BE2C (cell line): ENCODE data around the gene TMEM128.
"Not testable (repeated sequence)": the region's sequence is repeated elsewhere in the genome, so short reads cannot be mapped to it uniquely, and the experiment has no call there.

Experiments used
- DNase-seq: peaks from one replicate; pipeline ENCODE4 v3.0.0-alpha.2; 2020
- H3K27me3 ChIP-seq: fragments of 250-450 bp; sonication (Bioruptor Pico); 2 replicates; pipeline ENCODE4 v1.5.1; 2020; ENCODE audit warnings: mild to moderate bottlenecking
- H3K36me3 ChIP-seq: fragments of 250-450 bp; sonication (Bioruptor Pico); 2 replicates; pipeline ENCODE4 v1.5.1; 2020; ENCODE audit warnings: mild to moderate bottlenecking
- H3K4me1 ChIP-seq: fragments of 250-450 bp; sonication (Bioruptor Pico); 2 replicates; pipeline ENCODE4 v1.5.1; 2020
- H3K4me3 ChIP-seq: 2 replicates; pipeline ENCODE4 v1.5.1; 2011; ENCODE audit warnings: low read depth, low read length
- H3K9me3 ChIP-seq: fragments of 250-450 bp; sonication (Bioruptor Pico); 2 replicates; pipeline ENCODE4 v1.5.1; 2020
- CTCF ChIP-seq: IDR thresholded peaks from 2 replicates; pipeline ENCODE4 v1.5.1; 2012; ENCODE audit warnings: mild to moderate bottlenecking, low read depth, low read length

The TMEM128 gene

GRCh38 chr4:4260185-4260751 is 12.2 kb upstream of the TMEM128 start:
- TF ChIP-seq CTCF, result peak; percentile 53
- Histone ChIP-seq H3K9me3 (no peaks in the 10 kb centered on the region), H3K4me3 (no peak overlapping the region), H3K27me3 (peaks cover 2% of the 10 kb centered on the region; the same call in 1 of the 2 replicates), H3K36me3 (no peaks in the 10 kb centered on the region), H3K4me1 (no peaks in the 10 kb centered on the region)
- DNase-seq, result no peak

- Histone ChIP-seq H3K36me3 (no peaks in the 10 kb centered on the region), H3K9me3 (no peaks in the 10 kb centered on the region), H3K27me3 (peaks cover 6% of the 10 kb centered on the region; the same call in 1 of the 2 replicates), H3K4me1 (no peaks in the 10 kb centered on the region), H3K4me3 (no peak overlapping the region)
- no peak for DNase-seq
- TF ChIP-seq CTCF, result no peak
These were observed 11.6 kb upstream of the TMEM128 start for GRCh38 chr4:4259484-4260100.

DNA sequence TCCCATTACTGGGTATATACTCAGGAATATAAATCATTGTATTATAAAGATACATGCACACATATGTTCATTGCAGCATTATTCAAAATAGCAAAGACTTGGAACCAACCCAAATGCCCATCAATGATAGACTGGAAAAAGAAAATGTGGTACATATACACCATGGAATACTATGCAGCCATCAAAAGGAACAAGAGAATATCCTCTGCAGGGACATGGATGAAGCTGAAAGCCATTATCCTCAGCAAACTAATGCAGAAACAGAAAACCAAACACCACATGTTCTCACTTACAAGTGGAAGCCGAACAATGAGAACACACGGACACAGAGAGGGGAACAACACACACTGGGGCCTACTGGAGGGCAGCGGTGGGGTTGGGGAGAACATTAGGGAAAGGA is 9.7 kb upstream of the TMEM128 start:
- not testable (repeated sequence) for H3K4me3 ChIP-seq

GRCh38 chr4:4256799-4257198 is 8.8 kb upstream of the TMEM128 start:
- no peak for TF ChIP-seq CTCF
- Histone ChIP-seq H3K4me3 (no peak overlapping the region), H3K4me1 (no peaks in the 10 kb centered on the region), H3K27me3 (peaks cover 6% of the 10 kb centered on the region), H3K9me3 (no peaks in the 10 kb centered on the region), H3K36me3 (no peaks in the 10 kb centered on the region)
- DNase-seq, result no peak

More for the DNA sequence above, 9.7 kb upstream of the TMEM128 start:
- not testable (repeated sequence) for H3K36me3 ChIP-seq, H3K27me3 ChIP-seq, H3K9me3 ChIP-seq, DNase-seq, H3K4me1 ChIP-seq

DNA sequence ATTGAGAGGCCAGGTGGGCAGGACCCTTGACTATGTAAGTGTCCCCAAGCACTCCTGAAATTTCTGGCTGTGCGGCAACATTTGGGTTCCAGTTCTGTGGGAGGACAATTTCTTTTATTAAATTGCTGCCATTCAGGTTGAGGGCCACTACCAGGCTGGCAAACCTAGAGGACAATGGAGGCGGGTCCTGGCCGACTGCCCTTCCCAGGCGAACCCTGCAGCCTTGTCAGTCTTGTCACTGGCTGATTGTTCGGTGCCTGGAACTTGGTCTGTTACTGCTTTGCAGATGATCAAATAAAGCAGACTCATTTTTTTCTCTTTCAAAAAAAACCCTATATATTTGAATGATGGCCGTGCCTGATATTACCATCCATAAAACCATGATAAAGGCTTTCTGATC is 6.6 kb upstream of the TMEM128 start:
- Histone ChIP-seq H3K4me1 (no peaks in the 10 kb centered on the region), H3K36me3 (no peaks in the 10 kb centered on the region), H3K27me3 (peaks cover 6% of the 10 kb centered on the region), H3K9me3 (no peaks in the 10 kb centered on the region), H3K4me3 (no peak overlapping the region)
- DNase-seq, result no peak
- TF ChIP-seq CTCF, result no peak

DNA sequence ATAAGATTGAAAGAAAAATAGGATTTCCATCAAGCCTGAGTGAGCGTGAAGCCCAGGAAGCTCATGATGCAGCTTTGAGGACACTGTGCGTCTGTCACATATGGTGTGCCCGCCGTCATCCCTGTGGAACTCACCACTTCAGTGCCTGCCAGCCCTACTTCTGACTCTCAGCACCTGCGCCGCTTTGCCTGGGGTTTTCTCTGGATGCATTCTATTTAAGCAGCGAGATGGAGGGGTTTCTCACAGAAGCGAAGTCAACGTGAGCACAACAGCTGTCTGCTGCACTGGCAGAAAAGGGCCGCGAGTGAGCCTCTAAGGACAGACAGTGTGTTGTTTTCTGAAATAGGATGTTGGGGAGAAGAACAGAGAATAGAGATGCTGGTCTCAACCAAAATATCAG is 6.2 kb upstream of the TMEM128 start:
- Histone ChIP-seq H3K4me3 (no peak overlapping the region), H3K9me3 (no peaks in the 10 kb centered on the region), H3K4me1 (no peaks in the 10 kb centered on the region), H3K36me3 (no peaks in the 10 kb centered on the region), H3K27me3 (peaks cover 6% of the 10 kb centered on the region)
- TF ChIP-seq CTCF, result no peak
- DNase-seq, result no peak
